GM10266 (cell line): ENCODE data around the gene DBNDD1.
A peak's percentile ranks its signal among the peaks of the same experiment; 100 is the strongest.

Source experiments
- DNase-seq: peaks from one replicate; pipeline ENCODE4 v3.0.0; 2012; ENCODE audit errors: extremely low spot score
- TF ChIP-seq, protein P1 (sequence below): IDR thresholded peaks from 2 replicates; pipeline ENCODE4 v1.5.1; 2012; ENCODE audit warnings: mild to moderate bottlenecking, low read depth; ENCODE audit not compliant: control insufficient read depth, insufficient read depth; ENCODE audit errors: missing control alignments

Gene DBNDD1

DNA sequence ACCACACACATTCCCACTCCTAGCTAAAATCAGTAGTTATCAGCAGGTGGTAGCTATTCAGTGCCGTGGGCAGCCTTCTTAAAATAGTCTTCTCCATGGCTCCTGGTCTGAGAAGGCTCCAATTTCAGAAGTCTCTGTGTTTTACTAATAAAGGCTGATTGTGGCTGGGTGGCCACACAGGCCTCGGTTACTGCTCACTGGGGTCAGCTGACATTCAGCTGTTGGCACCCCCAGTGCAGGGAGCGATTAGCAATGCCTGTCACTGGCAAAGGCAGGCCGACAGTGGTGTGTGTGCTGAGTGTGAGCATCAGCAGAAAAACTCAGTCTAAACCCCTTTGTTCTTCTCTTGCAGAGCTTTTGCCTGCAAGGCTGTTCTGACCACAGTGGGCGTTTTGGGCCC is 16.6 kb upstream of the DBNDD1 start:
- TF ChIP-seq, protein P1, sequence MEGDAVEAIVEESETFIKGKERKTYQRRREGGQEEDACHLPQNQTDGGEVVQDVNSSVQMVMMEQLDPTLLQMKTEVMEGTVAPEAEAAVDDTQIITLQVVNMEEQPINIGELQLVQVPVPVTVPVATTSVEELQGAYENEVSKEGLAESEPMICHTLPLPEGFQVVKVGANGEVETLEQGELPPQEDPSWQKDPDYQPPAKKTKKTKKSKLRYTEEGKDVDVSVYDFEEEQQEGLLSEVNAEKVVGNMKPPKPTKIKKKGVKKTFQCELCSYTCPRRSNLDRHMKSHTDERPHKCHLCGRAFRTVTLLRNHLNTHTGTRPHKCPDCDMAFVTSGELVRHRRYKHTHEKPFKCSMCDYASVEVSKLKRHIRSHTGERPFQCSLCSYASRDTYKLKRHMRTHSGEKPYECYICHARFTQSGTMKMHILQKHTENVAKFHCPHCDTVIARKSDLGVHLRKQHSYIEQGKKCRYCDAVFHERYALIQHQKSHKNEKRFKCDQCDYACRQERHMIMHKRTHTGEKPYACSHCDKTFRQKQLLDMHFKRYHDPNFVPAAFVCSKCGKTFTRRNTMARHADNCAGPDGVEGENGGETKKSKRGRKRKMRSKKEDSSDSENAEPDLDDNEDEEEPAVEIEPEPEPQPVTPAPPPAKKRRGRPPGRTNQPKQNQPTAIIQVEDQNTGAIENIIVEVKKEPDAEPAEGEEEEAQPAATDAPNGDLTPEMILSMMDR: no peak
- DNase-seq: no peak

GRCh38 chr16:90034504-90034903 is 15.2 kb upstream of the DBNDD1 start:
- no peak for DNase-seq

DNA sequence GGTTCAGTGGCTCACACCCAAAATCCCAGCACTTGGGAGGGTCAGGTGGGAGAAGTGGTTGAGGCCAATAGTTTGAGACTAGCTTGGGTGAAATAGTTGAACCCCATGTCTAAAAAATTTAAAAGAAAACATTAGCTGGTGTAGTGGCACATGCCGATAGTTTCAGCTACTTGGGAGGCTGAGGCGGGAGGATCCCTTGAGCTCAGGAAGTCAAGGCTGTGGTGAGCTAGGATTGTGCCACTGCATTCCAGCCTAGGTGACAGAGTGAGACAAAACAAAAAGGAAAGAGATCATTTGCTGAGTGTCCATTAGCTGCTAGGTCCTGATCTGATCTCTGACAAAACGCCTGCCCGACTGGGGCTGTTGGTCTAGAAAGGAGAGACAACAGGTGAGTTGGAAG is 14.1 kb upstream of the DBNDD1 start:
- no peak for DNase-seq
- TF ChIP-seq, protein P1: no peak

More at GRCh38 chr16:90034504-90034903, 15.2 kb upstream of the DBNDD1 start:
- TF ChIP-seq, protein P1: no peak

GRCh38 chr16:90032674-90033331 is 13.5 kb upstream of the DBNDD1 start:
- TF ChIP-seq, protein P1: no peak
- no peak for DNase-seq

GRCh38 chr16:90031931-90032673 is 12.8 kb upstream of the DBNDD1 start:
- TF ChIP-seq, protein P1: peak; percentile 23
- DNase-seq: no peak

DNA sequence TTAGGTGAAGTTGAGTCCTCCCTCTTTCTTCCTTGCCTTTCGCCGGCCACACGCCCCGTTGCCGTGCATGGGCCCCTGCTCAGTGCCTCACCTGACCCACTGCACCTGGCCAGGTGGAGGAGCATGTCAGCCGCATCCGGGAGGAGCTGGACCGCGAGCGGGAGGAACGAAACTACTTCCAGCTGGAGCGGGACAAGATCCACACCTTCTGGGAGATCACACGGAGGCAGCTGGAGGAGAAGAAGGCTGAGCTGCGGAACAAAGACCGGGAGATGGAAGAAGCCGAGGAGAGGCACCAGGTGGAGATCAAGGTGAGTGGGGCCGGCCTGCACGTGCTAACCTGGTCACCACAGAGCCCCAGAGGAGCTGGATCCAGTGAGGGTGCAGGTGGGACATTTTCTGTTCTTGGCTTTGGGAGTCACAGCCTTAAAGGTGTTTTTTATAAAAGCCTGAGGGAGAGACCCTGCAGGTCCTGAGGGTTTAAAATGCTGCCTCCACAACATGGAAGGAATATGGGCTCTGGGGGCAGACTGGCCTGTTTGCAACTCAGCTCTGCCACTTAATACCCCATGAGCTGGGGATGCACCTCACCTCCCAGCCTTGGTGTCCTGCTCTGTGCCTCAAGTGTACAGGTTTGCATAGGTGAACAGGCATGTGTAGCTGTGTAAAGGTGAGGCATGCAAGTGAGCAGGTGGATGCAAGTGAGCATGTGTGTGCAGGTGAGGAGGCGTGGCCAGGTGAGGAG is 12.1 kb upstream of the DBNDD1 start:
- no peak for DNase-seq
- TF ChIP-seq, protein P1: no peak

DNA sequence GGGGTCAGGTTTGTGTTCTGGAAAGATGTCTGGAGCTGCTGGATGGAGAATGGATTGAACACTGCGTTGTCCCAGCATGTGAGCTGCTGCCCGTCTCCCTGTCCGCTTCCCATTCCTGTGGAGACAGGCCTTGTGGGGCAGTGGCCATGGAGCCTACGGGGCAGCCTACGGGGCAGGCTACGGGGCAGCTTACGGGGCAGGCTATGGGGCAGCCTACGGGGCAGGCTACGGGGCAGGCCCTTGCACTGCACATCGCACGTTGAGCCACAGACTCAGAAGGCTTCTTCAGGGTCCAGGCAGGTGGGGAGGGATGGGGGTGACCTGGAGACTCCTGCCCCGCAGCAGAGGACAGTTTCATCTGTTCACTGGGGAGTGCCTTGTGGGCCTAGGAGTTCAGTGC is 9.7 kb upstream of the DBNDD1 start:
- TF ChIP-seq, protein P1: no peak

More for the DNA sequence above, 9.7 kb upstream of the DBNDD1 start:
- DNase-seq: no peak
